Measurements from ENCODE around the gene HUS1.

DNA sequence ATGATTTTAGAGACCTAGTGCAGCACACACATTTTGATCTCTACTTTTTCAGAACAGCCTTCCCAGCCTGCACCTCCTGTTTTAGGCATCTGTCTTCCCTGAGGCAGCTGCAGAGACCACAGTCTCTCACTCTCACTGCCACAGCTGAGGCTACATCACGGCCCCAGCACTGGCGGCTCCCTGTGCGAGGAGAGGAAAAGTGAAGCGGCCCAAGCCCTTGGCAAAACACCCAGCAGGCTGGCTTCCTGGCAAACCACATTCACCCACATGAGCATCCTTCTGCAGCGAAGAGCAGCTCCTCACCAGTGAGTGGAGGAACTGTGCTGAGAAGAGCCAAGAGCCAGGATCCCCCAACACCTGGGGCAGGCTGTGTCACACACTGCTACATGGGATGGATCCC is 14.0 kb downstream of the HUS1 start:
- TF ChIP-seq, protein P1, sequence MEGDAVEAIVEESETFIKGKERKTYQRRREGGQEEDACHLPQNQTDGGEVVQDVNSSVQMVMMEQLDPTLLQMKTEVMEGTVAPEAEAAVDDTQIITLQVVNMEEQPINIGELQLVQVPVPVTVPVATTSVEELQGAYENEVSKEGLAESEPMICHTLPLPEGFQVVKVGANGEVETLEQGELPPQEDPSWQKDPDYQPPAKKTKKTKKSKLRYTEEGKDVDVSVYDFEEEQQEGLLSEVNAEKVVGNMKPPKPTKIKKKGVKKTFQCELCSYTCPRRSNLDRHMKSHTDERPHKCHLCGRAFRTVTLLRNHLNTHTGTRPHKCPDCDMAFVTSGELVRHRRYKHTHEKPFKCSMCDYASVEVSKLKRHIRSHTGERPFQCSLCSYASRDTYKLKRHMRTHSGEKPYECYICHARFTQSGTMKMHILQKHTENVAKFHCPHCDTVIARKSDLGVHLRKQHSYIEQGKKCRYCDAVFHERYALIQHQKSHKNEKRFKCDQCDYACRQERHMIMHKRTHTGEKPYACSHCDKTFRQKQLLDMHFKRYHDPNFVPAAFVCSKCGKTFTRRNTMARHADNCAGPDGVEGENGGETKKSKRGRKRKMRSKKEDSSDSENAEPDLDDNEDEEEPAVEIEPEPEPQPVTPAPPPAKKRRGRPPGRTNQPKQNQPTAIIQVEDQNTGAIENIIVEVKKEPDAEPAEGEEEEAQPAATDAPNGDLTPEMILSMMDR (conservative IDR thresholded peaks at IDR 0.05; ENCODE audit: low read depth, low read length): no peak
- TF ChIP-seq MAFK (IDR thresholded peaks at IDR 0.05; ENCODE audit: low read depth, low read length) (no peak), NFE2L2 (IDR thresholded peaks at IDR 0.05; ENCODE audit: low read depth, low read length) (no peak), FOS (IDR thresholded peaks at IDR 0.05; ENCODE audit: low read depth, low read length) (no peak), SMC3 (IDR thresholded peaks at IDR 0.05; ENCODE audit: low read depth, low read length) (no peak), RFX5 (IDR thresholded peaks at IDR 0.05; ENCODE audit: low read depth, low read length) (no peak)
- TF ChIP-seq, protein P2, sequence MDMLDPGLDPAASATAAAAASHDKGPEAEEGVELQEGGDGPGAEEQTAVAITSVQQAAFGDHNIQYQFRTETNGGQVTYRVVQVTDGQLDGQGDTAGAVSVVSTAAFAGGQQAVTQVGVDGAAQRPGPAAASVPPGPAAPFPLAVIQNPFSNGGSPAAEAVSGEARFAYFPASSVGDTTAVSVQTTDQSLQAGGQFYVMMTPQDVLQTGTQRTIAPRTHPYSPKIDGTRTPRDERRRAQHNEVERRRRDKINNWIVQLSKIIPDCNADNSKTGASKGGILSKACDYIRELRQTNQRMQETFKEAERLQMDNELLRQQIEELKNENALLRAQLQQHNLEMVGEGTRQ (IDR thresholded peaks at IDR 0.05; ENCODE audit: low read depth, low read length): no peak
